Loucy (cell line): Measurements from ENCODE around the gene CDK15.

Experiments used
- H2AFZ ChIP-seq: fragments of 200-600 bp; sonication (generic); 2 replicates; pipeline ENCODE4 v1.6.0; 2016; ENCODE audit warnings: antibody characterized with exemption, mild to moderate bottlenecking, low read length, moderate library complexity
- H3F3A ChIP-seq: fragments of 200-600 bp; 2 replicates; pipeline ENCODE4 v1.6.0; 2016; ENCODE audit warnings: antibody characterized with exemption, low read depth, mild to moderate bottlenecking
- H3K27me3 ChIP-seq: fragments of 200-600 bp; sonication (generic); 2 replicates; pipeline ENCODE4 v1.6.1; 2014; ENCODE audit warnings: low read length, mild to moderate bottlenecking; ENCODE audit not compliant: insufficient read depth, poor library complexity, severe bottlenecking
- H3K36me3 ChIP-seq: fragments of 200-600 bp; sonication (generic); 2 replicates; pipeline ENCODE4 v1.6.1; 2016; ENCODE audit warnings: low read length; ENCODE audit not compliant: insufficient read depth
- H3K4me1 ChIP-seq: fragments of 200-600 bp; sonication (generic); 2 replicates; pipeline ENCODE4 v1.5.1; 2014; ENCODE audit warnings: low read length, mild to moderate bottlenecking; ENCODE audit not compliant: insufficient read depth, poor library complexity, severe bottlenecking
- H3K4me2 ChIP-seq: fragments of 200-600 bp; sonication (generic); 2 replicates; pipeline ENCODE4 v1.6.0; 2014; ENCODE audit warnings: antibody characterized with exemption, low read length, low read depth, mild to moderate bottlenecking; ENCODE audit not compliant: poor library complexity, severe bottlenecking
- H3K4me3 ChIP-seq: fragments of 200-600 bp; sonication (generic); 2 replicates; pipeline ENCODE4 v1.5.1; 2014; ENCODE audit warnings: low read length, mild to moderate bottlenecking, mixed read lengths; ENCODE audit not compliant: poor library complexity, severe bottlenecking
- H3K79me2 ChIP-seq: fragments of 200-600 bp; sonication (generic); 2 replicates; pipeline ENCODE4 v1.6.1; 2014; ENCODE audit warnings: low read length; ENCODE audit not compliant: insufficient read depth
- H3K9ac ChIP-seq: fragments of 200-600 bp; sonication (generic); 2 replicates; pipeline ENCODE4 v1.6.0; 2014; ENCODE audit warnings: mild to moderate bottlenecking, low read depth, low read length, moderate library complexity; ENCODE audit not compliant: poor library complexity, severe bottlenecking
- H3K9me2 ChIP-seq: fragments of 200-600 bp; sonication (generic); replicated peaks from 2 replicates; pipeline ENCODE4 v1.6.1; 2016; ENCODE audit warnings: low read depth, low read length, mixed read lengths
- H3K9me3 ChIP-seq: fragments of 200-600 bp; sonication (generic); 2 replicates; pipeline ENCODE4 v1.6.1; 2014; ENCODE audit warnings: mild to moderate bottlenecking, antibody characterized with exemption, low read length, low read depth; ENCODE audit not compliant: insufficient read depth
- H4K20me1 ChIP-seq: fragments of 200-600 bp; sonication (generic); 2 replicates; pipeline ENCODE4 v1.6.0; 2014; ENCODE audit warnings: antibody characterized with exemption, low read length, mild to moderate bottlenecking; ENCODE audit not compliant: insufficient read depth, poor library complexity, severe bottlenecking
- EZH2phosphoT487 ChIP-seq: fragments of 200-600 bp; IDR thresholded peaks from 2 replicates; pipeline ENCODE4 v1.6.1; 2018; ENCODE audit warnings: antibody characterized with exemption, mild to moderate bottlenecking, moderate library complexity, borderline replicate concordance
- TF ChIP-seq, protein P1 (sequence below): fragments of 200-600 bp; sonication (generic); conservative IDR thresholded peaks from 2 replicates; pipeline ENCODE4 v1.5.1; 2014; ENCODE audit warnings: mild to moderate bottlenecking, antibody characterized with exemption, low read length

Gene CDK15

GRCh38 chr2:201929281-201930026 is 123.1 kb downstream of the CDK15 start:
- H3F3A ChIP-seq: no peaks in the 10 kb centered on the region
- H2AFZ ChIP-seq: no peak overlapping the region
- no peak overlapping the region for H3K4me2 ChIP-seq
- no peaks in the 10 kb centered on the region for H3K9me3 ChIP-seq
- H3K79me2 ChIP-seq: no peaks in the 10 kb centered on the region
- TF ChIP-seq, protein P1, sequence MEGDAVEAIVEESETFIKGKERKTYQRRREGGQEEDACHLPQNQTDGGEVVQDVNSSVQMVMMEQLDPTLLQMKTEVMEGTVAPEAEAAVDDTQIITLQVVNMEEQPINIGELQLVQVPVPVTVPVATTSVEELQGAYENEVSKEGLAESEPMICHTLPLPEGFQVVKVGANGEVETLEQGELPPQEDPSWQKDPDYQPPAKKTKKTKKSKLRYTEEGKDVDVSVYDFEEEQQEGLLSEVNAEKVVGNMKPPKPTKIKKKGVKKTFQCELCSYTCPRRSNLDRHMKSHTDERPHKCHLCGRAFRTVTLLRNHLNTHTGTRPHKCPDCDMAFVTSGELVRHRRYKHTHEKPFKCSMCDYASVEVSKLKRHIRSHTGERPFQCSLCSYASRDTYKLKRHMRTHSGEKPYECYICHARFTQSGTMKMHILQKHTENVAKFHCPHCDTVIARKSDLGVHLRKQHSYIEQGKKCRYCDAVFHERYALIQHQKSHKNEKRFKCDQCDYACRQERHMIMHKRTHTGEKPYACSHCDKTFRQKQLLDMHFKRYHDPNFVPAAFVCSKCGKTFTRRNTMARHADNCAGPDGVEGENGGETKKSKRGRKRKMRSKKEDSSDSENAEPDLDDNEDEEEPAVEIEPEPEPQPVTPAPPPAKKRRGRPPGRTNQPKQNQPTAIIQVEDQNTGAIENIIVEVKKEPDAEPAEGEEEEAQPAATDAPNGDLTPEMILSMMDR: no peak
- no peak for TF ChIP-seq EZH2phosphoT487
- no peaks in the 10 kb centered on the region for H3K27me3 ChIP-seq
- H3K36me3 ChIP-seq: no peaks in the 10 kb centered on the region
- H3K4me3 ChIP-seq: no peak overlapping the region
- H3K9me2 ChIP-seq: no peaks in the 10 kb centered on the region
- no peak overlapping the region for H3K9ac ChIP-seq
- H4K20me1 ChIP-seq: no peaks in the 10 kb centered on the region
- H3K4me1 ChIP-seq: peaks cover 7% of the 10 kb centered on the region

DNA sequence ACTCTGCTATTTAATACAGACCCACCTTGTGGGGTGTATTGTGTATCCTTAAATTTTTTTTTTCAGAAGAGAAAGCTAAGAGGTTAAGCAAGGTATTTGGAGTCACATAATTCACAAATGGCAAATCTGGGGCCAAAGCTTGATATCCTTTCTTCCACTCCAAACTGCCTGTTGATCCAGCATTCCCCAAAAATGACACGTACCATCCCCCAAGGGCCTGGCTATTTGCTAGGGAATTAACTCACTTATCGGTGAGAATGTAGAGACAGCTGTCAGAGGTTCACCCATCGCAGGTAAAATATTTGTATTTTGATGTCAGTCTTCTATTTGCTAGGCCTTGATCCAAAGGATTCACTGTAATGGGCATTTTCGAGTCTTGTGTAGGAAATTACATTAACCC is 123.7 kb downstream of the CDK15 start:
- Histone ChIP-seq H3K4me3 (no peak overlapping the region), H3K4me2 (no peak overlapping the region), H3K27me3 (no peaks in the 10 kb centered on the region), H3K4me1 (peaks cover 7% of the 10 kb centered on the region), H3K9me3 (no peaks in the 10 kb centered on the region), H3K9ac (no peak overlapping the region), H3F3A (no peaks in the 10 kb centered on the region), H3K36me3 (no peaks in the 10 kb centered on the region), H3K79me2 (no peaks in the 10 kb centered on the region), H2AFZ (no peak overlapping the region), H4K20me1 (no peaks in the 10 kb centered on the region), H3K9me2 (no peaks in the 10 kb centered on the region)
- no peak for TF ChIP-seq EZH2phosphoT487
- TF ChIP-seq, protein P1: no peak

- H2AFZ ChIP-seq: no peak overlapping the region
Observed at GRCh38 chr2:201930831-201931230, 124.5 kb downstream of the CDK15 start.

More at GRCh38 chr2:201930831-201931230, 124.5 kb downstream of the CDK15 start:
- H4K20me1 ChIP-seq: no peaks in the 10 kb centered on the region
- no peaks in the 10 kb centered on the region for H3K27me3 ChIP-seq
- no peak overlapping the region for H3K9ac ChIP-seq
- no peak for TF ChIP-seq EZH2phosphoT487
- TF ChIP-seq, protein P1: no peak
- H3F3A ChIP-seq: no peaks in the 10 kb centered on the region
- H3K9me3 ChIP-seq: no peaks in the 10 kb centered on the region
- no peak overlapping the region for H3K4me3 ChIP-seq
- no peak overlapping the region for H3K4me2 ChIP-seq
- H3K4me1 ChIP-seq: peaks cover 7% of the 10 kb centered on the region
- H3K79me2 ChIP-seq: no peaks in the 10 kb centered on the region
- no peaks in the 10 kb centered on the region for H3K36me3 ChIP-seq
- H3K9me2 ChIP-seq: no peaks in the 10 kb centered on the region
